ENCODE measurements around the gene REG3G.

REG3G gene

DNA sequence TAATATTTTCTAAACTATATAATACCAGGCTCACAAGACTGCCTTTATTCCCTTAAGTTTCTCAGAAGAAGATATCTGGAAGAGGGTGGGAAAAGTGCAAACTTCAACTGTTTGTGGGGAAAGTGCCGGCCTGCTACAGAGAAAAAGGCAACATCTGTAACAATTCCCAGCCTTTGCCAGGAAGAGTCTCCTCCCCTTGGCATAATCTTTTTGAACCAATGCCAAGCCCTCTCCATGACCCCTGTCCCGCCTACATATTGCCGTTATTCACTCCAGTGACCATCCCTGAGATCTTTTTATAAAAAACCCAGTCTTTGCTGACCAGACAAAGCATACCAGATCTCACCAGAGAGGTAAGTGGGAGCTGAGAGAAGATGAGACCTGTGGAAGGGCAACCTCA lies at the start of gene REG3G:
Gene REG3G (plus strand): TSS at position 282 of the 400 bp plus-strand sequence. CDS start 392 bp downstream, outside the sequence.
- no peak for DNase-seq (ENCODE audit: low read depth in 2 of 2)

DNA sequence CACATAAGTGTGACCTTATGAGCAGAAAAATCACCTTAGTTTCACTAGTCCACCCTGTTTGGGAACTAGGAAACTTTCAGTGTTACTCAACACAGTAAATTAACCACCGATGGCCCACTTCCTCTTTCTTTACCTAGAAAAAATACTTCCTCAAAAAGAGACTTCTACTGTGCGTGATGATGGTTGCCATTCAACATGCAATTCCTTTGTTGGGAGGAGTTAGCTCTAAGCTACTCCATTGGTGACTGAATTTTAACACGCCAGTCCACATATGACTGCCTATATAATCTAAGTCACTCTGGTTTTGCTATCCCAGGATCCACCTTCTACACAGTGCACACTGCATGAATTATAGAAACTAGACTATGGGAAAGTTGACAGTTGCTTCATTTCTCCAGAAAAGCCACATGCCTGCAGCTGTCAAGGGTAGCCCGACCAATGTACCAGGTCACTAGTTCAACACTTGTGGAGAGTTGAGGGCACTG lies 47.8 kb upstream of the REG3G start:
- DNase-seq (ENCODE audit: low read depth in 2 of 2): no peak

- DNase-seq (ENCODE audit: low read depth in 2 of 2): no peak
Measured at GRCh38 chr2:78978340-78978739, 47.2 kb upstream of the REG3G start.

- DNase-seq (ENCODE audit: low read depth in 2 of 2): no peak
Measured at GRCh38 chr2:78979380-78980151, 45.9 kb upstream of the REG3G start.

GRCh38 chr2:78980152-78980465 lies 45.4 kb upstream of the REG3G start:
- DNase-seq (ENCODE audit: low read depth in 2 of 2): no peak

- no peak for DNase-seq (ENCODE audit: low read depth in 2 of 2)
Measured at GRCh38 chr2:78980871-78981270, 44.6 kb upstream of the REG3G start.

- no peak for DNase-seq (ENCODE audit: low read depth in 2 of 2)
Measured at GRCh38 chr2:78982638-78983330, 42.7 kb upstream of the REG3G start.

GRCh38 chr2:78984386-78984785 lies 41.1 kb upstream of the REG3G start:
- no peak for DNase-seq (ENCODE audit: low read depth in 2 of 2)

- DNase-seq (ENCODE audit: low read depth in 2 of 2): no peak
Measured at GRCh38 chr2:78985558-78985957, 39.9 kb upstream of the REG3G start.

GRCh38 chr2:78989051-78989450 lies 36.5 kb upstream of the REG3G start:
- no peak for DNase-seq (ENCODE audit: low read depth in 2 of 2)

DNA sequence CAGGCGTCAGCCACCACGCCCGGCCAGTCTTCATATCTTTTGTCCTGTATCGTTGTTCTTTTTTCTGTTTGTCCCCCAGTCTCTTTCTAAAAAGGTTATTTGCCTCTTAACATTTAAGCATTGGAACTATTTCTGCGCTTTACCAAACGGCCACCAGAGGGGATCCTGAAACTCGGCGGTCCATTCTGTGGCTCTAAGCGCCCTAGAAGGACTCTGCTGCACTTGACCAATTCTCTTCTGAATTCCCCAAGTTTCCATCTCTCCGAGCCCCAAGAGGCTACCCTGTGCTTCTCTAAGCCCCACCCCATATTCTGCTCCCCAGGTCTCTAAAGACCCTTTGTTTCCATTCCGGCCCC lies 33.1 kb upstream of the REG3G start:
- no peak for DNase-seq (ENCODE audit: low read depth in 2 of 2)

- no peak for DNase-seq (ENCODE audit: low read depth in 2 of 2)
Measured at GRCh38 chr2:78992807-78993517, 32.5 kb upstream of the REG3G start.

GRCh38 chr2:78993518-78994148 lies 31.9 kb upstream of the REG3G start:
- DNase-seq (ENCODE audit: low read depth in 2 of 2): no peak

DNA sequence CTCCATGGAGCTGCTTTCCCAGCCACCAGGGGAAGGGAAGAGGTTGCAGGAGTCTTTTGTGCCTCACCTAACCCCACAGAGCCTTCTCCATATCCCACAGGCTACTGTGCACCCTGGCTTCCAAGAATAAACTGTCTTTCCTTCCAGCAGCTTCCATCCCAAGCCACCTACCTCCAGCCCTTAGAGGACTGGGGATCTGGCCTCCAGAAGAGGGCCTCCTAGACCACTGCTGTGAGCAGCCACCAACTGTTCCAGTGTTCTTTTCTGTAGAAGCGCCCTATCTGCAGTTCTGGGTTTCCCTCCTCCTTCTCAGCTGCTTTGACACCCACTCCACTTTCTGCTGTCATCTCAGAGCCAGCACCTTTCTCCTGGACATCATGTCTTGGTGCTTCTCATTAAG lies 30.7 kb upstream of the REG3G start:
- DNase-seq (ENCODE audit: low read depth in 2 of 2): no peak

DNA sequence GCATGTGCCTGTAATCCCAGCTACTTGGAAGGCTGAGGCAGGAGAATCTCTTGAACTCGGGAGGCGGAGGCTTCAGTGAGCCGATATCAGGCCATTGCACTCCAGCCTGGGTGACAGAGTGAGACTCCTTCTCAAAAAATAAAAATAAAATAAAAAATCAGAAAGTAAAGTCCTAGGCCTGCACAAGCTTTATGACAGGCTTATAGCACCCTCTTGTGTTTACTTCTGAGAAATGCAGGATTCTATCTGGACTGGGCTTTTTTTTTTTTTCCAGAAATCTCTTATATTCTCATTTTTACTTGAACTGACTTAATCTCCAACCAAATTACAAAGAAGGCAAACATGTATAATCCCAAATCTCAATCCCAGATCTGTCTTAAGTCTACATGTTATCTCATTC lies 26.1 kb upstream of the REG3G start:
- no peak for DNase-seq (ENCODE audit: low read depth in 2 of 2)

- DNase-seq (ENCODE audit: low read depth in 2 of 2): no peak
Measured at GRCh38 chr2:79000008-79000576, 25.4 kb upstream of the REG3G start.

GRCh38 chr2:79001285-79001684 lies 24.2 kb upstream of the REG3G start:
- no peak for DNase-seq (ENCODE audit: low read depth in 2 of 2)

DNA sequence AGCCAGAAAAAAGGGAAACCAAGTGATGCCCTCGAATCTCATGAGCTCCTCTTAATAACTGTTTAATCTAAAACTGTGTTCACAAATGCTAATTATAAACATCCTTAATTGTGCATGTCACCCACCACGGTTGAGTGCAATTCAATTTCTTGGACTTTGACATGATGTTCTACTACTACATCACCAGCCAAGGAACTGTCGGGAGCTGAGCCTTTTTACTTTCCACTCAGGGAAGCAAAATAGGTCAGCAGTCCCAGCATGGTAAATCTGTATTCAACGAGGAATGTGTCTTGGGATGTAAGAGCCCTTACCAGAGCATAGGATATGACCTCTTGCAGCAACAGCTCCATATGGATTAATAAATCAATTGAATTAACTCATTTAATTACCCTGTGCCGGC lies 20.8 kb upstream of the REG3G start:
- DNase-seq (ENCODE audit: low read depth in 2 of 2): no peak

DNA sequence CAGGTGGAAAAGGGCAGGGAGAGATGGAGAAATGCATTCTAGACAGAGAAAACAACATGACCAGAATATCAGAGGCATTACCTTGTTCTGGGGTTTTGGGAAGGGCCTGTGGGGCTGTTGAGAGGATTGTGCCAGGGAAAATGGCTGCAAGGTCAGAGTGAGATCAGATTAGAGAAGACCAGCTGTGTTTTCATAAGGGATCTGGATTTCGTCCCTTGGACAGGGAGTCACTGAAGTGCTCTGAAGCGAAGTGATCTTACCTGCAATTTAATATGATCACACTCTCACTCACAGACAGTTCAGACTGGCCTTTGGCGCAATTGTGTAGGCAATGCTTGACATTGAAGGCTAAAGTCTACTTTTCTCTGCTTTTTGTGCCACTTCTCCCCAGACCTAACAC lies 20.3 kb upstream of the REG3G start:
- DNase-seq (ENCODE audit: low read depth in 2 of 2): no peak

DNA sequence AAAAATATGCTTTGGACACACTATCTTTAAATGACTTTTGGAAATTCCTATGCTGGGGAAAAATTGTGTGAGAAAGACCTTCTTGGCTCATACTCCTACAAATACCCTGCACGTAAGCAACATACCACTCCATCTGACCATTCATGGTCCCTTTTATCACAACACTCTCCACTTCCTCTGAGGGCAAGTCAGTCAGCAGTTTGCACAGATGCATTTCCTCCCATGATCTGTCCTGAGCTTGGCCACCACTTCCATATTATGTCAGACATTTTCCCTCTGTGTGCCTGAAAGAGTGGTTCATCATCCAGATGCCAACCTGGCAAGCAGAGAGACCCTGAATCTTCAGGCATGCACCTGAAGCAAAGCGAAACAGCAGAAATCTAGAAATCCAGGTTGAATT lies 16.1 kb upstream of the REG3G start:
- DNase-seq (ENCODE audit: low read depth in 2 of 2): no peak

- no peak for DNase-seq (ENCODE audit: low read depth in 2 of 2)
Measured at GRCh38 chr2:79011496-79011895, 14.0 kb upstream of the REG3G start.

DNA sequence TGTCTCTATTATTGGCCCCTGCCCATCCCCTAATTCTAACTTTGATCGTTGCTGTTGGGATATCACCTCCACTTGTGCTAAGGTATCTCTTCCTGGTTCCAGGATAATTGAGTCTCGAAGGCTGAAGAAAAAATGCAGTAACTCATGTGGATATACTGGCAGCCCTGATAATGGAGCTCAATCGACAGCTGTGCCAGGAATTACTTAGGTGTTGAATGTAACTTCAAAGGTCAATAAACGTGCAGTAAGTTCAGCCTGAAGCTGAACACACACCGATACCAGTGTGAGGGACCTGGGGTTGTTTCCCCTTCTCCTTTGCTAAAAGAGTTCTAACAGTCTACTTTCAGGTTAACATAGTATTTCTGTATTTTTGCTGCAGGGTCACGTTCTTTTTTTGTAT lies 11.9 kb upstream of the REG3G start:
- no peak for DNase-seq (ENCODE audit: low read depth in 2 of 2)
